Inflammatory macrophage (primary cell): Measurements from ENCODE around the gene TTC6.

Source experiments
- DNase-seq, 2 donors: peaks; one replicate each; pipeline ENCODE4 v3.0.0-alpha.2; 2020 to 2022

Gene TTC6

GRCh38 chr14:37598747-37599506, 3.5 kb downstream of the TTC6 start:
- no peak for DNase-seq

- no peak for DNase-seq
These were observed 4.3 kb downstream of the TTC6 start for GRCh38 chr14:37599507-37600368.

GRCh38 chr14:37600880-37601741, 5.7 kb downstream of the TTC6 start:
- DNase-seq: no peak

- no peak for DNase-seq
These were observed 6.4 kb downstream of the TTC6 start for GRCh38 chr14:37601865-37602264.

- no peak for DNase-seq
These were observed 7.4 kb downstream of the TTC6 start for GRCh38 chr14:37602605-37603453.

- no peak for DNase-seq
These were observed 8.3 kb downstream of the TTC6 start for GRCh38 chr14:37603688-37604251.

- DNase-seq: no peak
These were observed 11.2 kb downstream of the TTC6 start for GRCh38 chr14:37606678-37607077.

GRCh38 chr14:37608649-37609048, 13.2 kb downstream of the TTC6 start:
- no peak for DNase-seq

GRCh38 chr14:37610945-37611523, 15.6 kb downstream of the TTC6 start:
- no peak for DNase-seq

- no peak for DNase-seq
These were observed 20.3 kb downstream of the TTC6 start for GRCh38 chr14:37615582-37616289.

GRCh38 chr14:37616853-37617252, 21.4 kb downstream of the TTC6 start:
- no peak for DNase-seq

GRCh38 chr14:37617864-37618365, 22.5 kb downstream of the TTC6 start:
- no peak for DNase-seq

- no peak for DNase-seq
These were observed 23.1 kb downstream of the TTC6 start for GRCh38 chr14:37618498-37619028.

- no peak for DNase-seq
These were observed 25.4 kb downstream of the TTC6 start for GRCh38 chr14:37620856-37621255.

- DNase-seq: no peak
These were observed 26.9 kb downstream of the TTC6 start for GRCh38 chr14:37622231-37622923.

GRCh38 chr14:37623426-37623951, 28.1 kb downstream of the TTC6 start:
- no peak for DNase-seq

- no peak for DNase-seq
These were observed 28.5 kb downstream of the TTC6 start for GRCh38 chr14:37623971-37624370.

- no peak for DNase-seq
These were observed 30.5 kb downstream of the TTC6 start for GRCh38 chr14:37625597-37626595.
